Stimulated activated CD4-positive, alpha-beta T cell treated with anti-CD3 and anti-CD28 coated beads, Interleukin-4, amount 100 ng/mL, for 48 hours (primary cell): ENCODE results near the gene SULT6B1.
"Not testable (repeated sequence)": the region's sequence is repeated elsewhere in the genome, so short reads cannot be mapped to it uniquely, and the experiment has no call there.

ENCODE experiments used
- DNase-seq, 2 donors: peaks; one replicate each; pipeline ENCODE4 v3.0.0-alpha.2; 2020; ENCODE audit warnings: low read depth in 2 of 2

Gene SULT6B1

GRCh38 chr2:37196320-37197195 is 8.1 kb upstream of the SULT6B1 start, which contains the start of gene CEBPZOS:
TSS of gene CEBPZOS (plus strand) at chr2:37196496. CDS start at chr2:37199705, 3,209 bp downstream.
- DNase-seq = peak; percentile 79 to 85

- not testable (repeated sequence) for DNase-seq
These were observed 7.4 kb upstream of the SULT6B1 start for GRCh38 chr2:37195862-37196319.

- no peak for DNase-seq
These were observed 4.1 kb upstream of the SULT6B1 start for GRCh38 chr2:37192551-37192950.

- no peak for DNase-seq
These were observed 3.3 kb upstream of the SULT6B1 start for GRCh38 chr2:37191747-37192146.

- no peak for DNase-seq
These were observed 2.8 kb upstream of the SULT6B1 start for GRCh38 chr2:37191253-37191652.

- no peak for DNase-seq
These were observed 1.8 kb upstream of the SULT6B1 start for GRCh38 chr2:37190290-37190689.

- no peak for DNase-seq
These were observed 1.1 kb upstream of the SULT6B1 start for GRCh38 chr2:37189452-37190153.

- DNase-seq = no peak
These were observed 6.5 kb downstream of the SULT6B1 start for GRCh38 chr2:37181726-37182684.

GRCh38 chr2:37180640-37181039 is 7.8 kb downstream of the SULT6B1 start:
- no peak for DNase-seq

- no peak for DNase-seq
These were observed 8.3 kb downstream of the SULT6B1 start for GRCh38 chr2:37180006-37180639.

- DNase-seq = no peak
These were observed 14.7 kb downstream of the SULT6B1 start for GRCh38 chr2:37173741-37174140.

- no peak for DNase-seq
These were observed 16.9 kb downstream of the SULT6B1 start for GRCh38 chr2:37171624-37171950.

GRCh38 chr2:37168217-37168981 is 20.1 kb downstream of the SULT6B1 start:
- DNase-seq = no peak

- no peak for DNase-seq
These were observed 20.8 kb downstream of the SULT6B1 start for GRCh38 chr2:37167636-37168180.

- no peak for DNase-seq
These were observed 23.7 kb downstream of the SULT6B1 start for GRCh38 chr2:37164757-37165156.

- DNase-seq = peak; percentile 73 to 78
These were observed 31.4 kb downstream of the SULT6B1 start, which contains the start of gene EIF2AK2 for GRCh38 chr2:37156857-37157714. TSS of gene EIF2AK2 (minus strand) at chr2:37156980. CDS start at chr2:37147806, 9,174 bp downstream.

- peak; percentile 13 to 20 for DNase-seq
These were observed 32.2 kb downstream of the SULT6B1 start for GRCh38 chr2:37156071-37156856.

GRCh38 chr2:37154785-37155184 is 33.7 kb downstream of the SULT6B1 start:
- no peak for DNase-seq
